Measurements from ENCODE around the gene LORICRIN.
"Not testable (repeated sequence)": the region's sequence is repeated elsewhere in the genome, so short reads cannot be mapped to it uniquely, and the experiment has no call there.

LORICRIN gene

GRCh38 chr1:153259387-153259786 is at the start of gene LORICRIN:
Gene LORICRIN, plus strand, starts transcription at chr1:153259687. Its CDS starts 1,263 bp downstream, at chr1:153260950.
- DNase-seq, result no peak

- DNase-seq, result no peak
Measured at GRCh38 chr1:153210206-153210605, 49.3 kb upstream of the LORICRIN start.

GRCh38 chr1:153212201-153212600 is 47.3 kb upstream of the LORICRIN start:
- no peak for DNase-seq

- no peak for DNase-seq
Measured at GRCh38 chr1:153213519-153213918, 46.0 kb upstream of the LORICRIN start.

- DNase-seq, result no peak
Measured at GRCh38 chr1:153217212-153217611, 42.3 kb upstream of the LORICRIN start, which contains the start of gene PRR9. Gene PRR9, plus strand, starts transcription at chr1:153217584. Its CDS starts 561 bp downstream, at chr1:153218145.

- no peak for DNase-seq
Measured at GRCh38 chr1:153217744-153218416, 41.6 kb upstream of the LORICRIN start.

GRCh38 chr1:153220606-153221303 is 38.7 kb upstream of the LORICRIN start:
- no peak for DNase-seq

- not testable (repeated sequence) for DNase-seq
Measured at GRCh38 chr1:153223040-153223891, 36.2 kb upstream of the LORICRIN start.

GRCh38 chr1:153227810-153228209 is 31.7 kb upstream of the LORICRIN start:
- no peak for DNase-seq

- no peak for DNase-seq
Measured at GRCh38 chr1:153228491-153228890, 31.0 kb upstream of the LORICRIN start.

- not testable (repeated sequence) for DNase-seq
Measured at GRCh38 chr1:153229076-153229829, 30.2 kb upstream of the LORICRIN start.

- DNase-seq, result no peak
Measured at GRCh38 chr1:153231363-153231762, 28.1 kb upstream of the LORICRIN start.

GRCh38 chr1:153231785-153232184 is 27.7 kb upstream of the LORICRIN start:
- DNase-seq, result no peak

GRCh38 chr1:153232553-153232952 is 26.9 kb upstream of the LORICRIN start:
- no peak for DNase-seq

GRCh38 chr1:153233448-153233847 is 26.0 kb upstream of the LORICRIN start:
- DNase-seq, result no peak

- DNase-seq, result no peak
Measured at GRCh38 chr1:153238527-153238926, 21.0 kb upstream of the LORICRIN start.

GRCh38 chr1:153242160-153242559 is 17.3 kb upstream of the LORICRIN start:
- no peak for DNase-seq

GRCh38 chr1:153245466-153245865 is 14.0 kb upstream of the LORICRIN start:
- no peak for DNase-seq

GRCh38 chr1:153246018-153246417 is 13.5 kb upstream of the LORICRIN start:
- DNase-seq, result no peak

- no peak for DNase-seq
Measured at GRCh38 chr1:153246825-153247224, 12.7 kb upstream of the LORICRIN start.

GRCh38 chr1:153248176-153248879 is 11.2 kb upstream of the LORICRIN start:
- DNase-seq, result no peak

- no peak for DNase-seq
Measured at GRCh38 chr1:153250166-153250565, 9.3 kb upstream of the LORICRIN start.
